HepG2 (cell line): ENCODE data around the gene KANSL1L.

ENCODE experiments used
- CTCF ChIP-seq: sonication (generic); formaldehyde crosslinking; IDR thresholded peaks from 2 replicates; pipeline ENCODE4 v1.5.0; 2020; ENCODE audit warnings: mild to moderate bottlenecking, missing genetic modification reagents, moderate library complexity
- ETS1 ChIP-seq: sonication (generic); formaldehyde crosslinking; IDR thresholded peaks from 2 replicates; pipeline ENCODE4 v1.4.0; 2020; ENCODE audit warnings: missing genetic modification reagents
- GTF2F1 ChIP-seq: fragments of 150-350 bp; IDR thresholded peaks from 2 replicates; pipeline ENCODE4 v1.6.1; 2014; ENCODE audit warnings: low read length
- MEIS2 ChIP-seq: sonication (generic); formaldehyde crosslinking; IDR thresholded peaks from 2 replicates; pipeline ENCODE4 v1.9.0; 2021; ENCODE audit warnings: mild to moderate bottlenecking, missing genetic modification reagents
- NFYB ChIP-seq: sonication (generic); formaldehyde crosslinking; IDR thresholded peaks from 2 replicates; pipeline ENCODE4 v1.4.0; 2020; ENCODE audit warnings: missing genetic modification reagents
- NR1H2 ChIP-seq: sonication (generic); formaldehyde crosslinking; IDR thresholded peaks from 2 replicates; pipeline ENCODE4 v1.8.1; 2022; ENCODE audit warnings: low read depth, missing genetic modification reagents, borderline replicate concordance
- PATZ1 ChIP-seq: sonication (generic); formaldehyde crosslinking; IDR thresholded peaks from 2 replicates; pipeline ENCODE4 v1.4.0; 2020; ENCODE audit warnings: missing genetic modification reagents
- PITX1 ChIP-seq: sonication (generic); formaldehyde crosslinking; IDR thresholded peaks from 2 replicates; pipeline ENCODE4 v1.5.1; 2020; ENCODE audit warnings: mild to moderate bottlenecking, missing genetic modification reagents
- POLR2A ChIP-seq, 2 experiments: IDR thresholded peaks; 2 replicates each; pipeline ENCODE4 v1.6.1; 2011; ENCODE audit warnings: low read depth in 2 of 2, low read length in 2 of 2, mild to moderate bottlenecking in 1 of 2, moderate library complexity in 1 of 2; ENCODE audit not compliant: insufficient read depth in 1 of 2
- ZNF282 ChIP-seq: fragments of 450-650 bp; IDR thresholded peaks from 2 replicates; pipeline ENCODE4 v1.6.1; 2018; ENCODE audit not compliant: partially characterized antibody
- ZNF484 ChIP-seq: sonication (generic); formaldehyde crosslinking; IDR thresholded peaks from 2 replicates; pipeline ENCODE4 v1.5.1; 2020; ENCODE audit warnings: mild to moderate bottlenecking, low read depth, missing genetic modification reagents, borderline replicate concordance
- ZNF530 ChIP-seq: sonication (generic); formaldehyde crosslinking; IDR thresholded peaks from 2 replicates; pipeline ENCODE4 v1.5.0; 2020; ENCODE audit warnings: low read depth, mild to moderate bottlenecking, missing genetic modification reagents
- ZNF792 ChIP-seq: IDR thresholded peaks from 2 replicates; pipeline ENCODE4 v1.6.1; 2016

- TF ChIP-seq PITX1 (CRISPR knock-in tag) (no peak), ZNF530 (CRISPR knock-in tag) (no peak), PATZ1 (CRISPR knock-in tag) (no peak), ZNF484 (CRISPR knock-in tag) (no peak), NR1H2 (no peak), MEIS2 (CRISPR knock-in tag) (no peak), GTF2F1 (no peak), ZNF282 (no peak), ETS1 (CRISPR knock-in tag) (no peak), NFYB (CRISPR knock-in tag) (no peak), CTCF (CRISPR knock-in tag) (no peak), POLR2A (IDR thresholded peaks at IDR 0.05; ENCODE audit: insufficient read depth in 1 of 2, low read depth in 2 of 2, low read length in 2 of 2) (no peak), ZNF792 (CRISPR knock-in tag) (no peak)
These were observed 18.4 kb upstream of the KANSL1L start for GRCh38 chr2:210189452-210190138.
